Right lung (tissue), 10 donors: ENCODE measurements around the gene DTNA. TPM values are rescaled to one million over a fixed set of nuclear protein-coding genes. Genes with fewer than 3 reads are reported as not detected.
"Not testable (repeated sequence)": the region's sequence is repeated elsewhere in the genome, so short reads cannot be mapped to it uniquely, and the experiment has no call there.

Experiments
- DNase-seq, 2 donors: peaks; one replicate each; pipeline ENCODE4 v3.0.0-alpha.2; 2013
- long read RNA-seq, 8 donors: transcript quantifications; one replicate each; lab custom pipeline, GENCODE V29; 2026
- polyA plus RNA-seq, 5 donors: library from polyadenylated mRNA; unstranded; fragments of 120-200 nt; gene quantifications; one replicate each; pipeline versions ENCODE4 v1.2.1 to v1.2.3, GENCODE V29; 2013; ENCODE audit warnings: inconsistent platforms in 1 of 5, low replicate concordance in 1 of 5; ENCODE audit not compliant: insufficient read length in 5 of 5, insufficient read depth in 1 of 5

The DTNA gene
- polyA plus RNA-seq: 10 to 100 TPM in 2 of 5 donors, 1 to 10 TPM in 3; 6.6 to 12.4 (median 9.2) TPM
- long read RNA-seq, donor 1: 0 reads
- long read RNA-seq, donor 2: 0 reads
- long read RNA-seq, donor 3: 0 reads
- long read RNA-seq, donor 4: 0 reads
- long read RNA-seq, donor 5: 0 reads
- long read RNA-seq, donor 6: 0 reads
- long read RNA-seq, donor 7: 0 reads
- long read RNA-seq, donor 8: 0 reads

- DNase-seq: peak; percentile 85 to 92
Measured at GRCh38 chr18:34709750-34710441, at the start of gene DTNA. Gene DTNA, plus strand, starts transcription at chr18:34710298. Its CDS starts 45,679 bp downstream, at chr18:34755977.

- DNase-seq: no peak
Measured at GRCh38 chr18:34660572-34660971, 49.5 kb upstream of the DTNA start.

GRCh38 chr18:34661464-34662087 is 48.5 kb upstream of the DTNA start:
- no peak for DNase-seq

GRCh38 chr18:34676816-34677574 is 33.1 kb upstream of the DTNA start:
- DNase-seq: no peak

- DNase-seq: not testable (repeated sequence)
Measured at GRCh38 chr18:34689750-34690149, 20.3 kb upstream of the DTNA start.

GRCh38 chr18:34691614-34692013 is 18.5 kb upstream of the DTNA start:
- no peak for DNase-seq

GRCh38 chr18:34694591-34695165 is 15.4 kb upstream of the DTNA start:
- DNase-seq: peak in 1 of 2 donors; percentile 9

GRCh38 chr18:34695310-34695709 is 14.8 kb upstream of the DTNA start:
- no peak for DNase-seq

GRCh38 chr18:34696671-34697070 is 13.4 kb upstream of the DTNA start:
- DNase-seq: no peak

- DNase-seq: no peak
Measured at GRCh38 chr18:34697233-34697632, 12.9 kb upstream of the DTNA start.

GRCh38 chr18:34697891-34698290 is 12.2 kb upstream of the DTNA start:
- DNase-seq: no peak

GRCh38 chr18:34701911-34702310 is 8.2 kb upstream of the DTNA start:
- no peak for DNase-seq

- DNase-seq: no peak
Measured at GRCh38 chr18:34702814-34703213, 7.3 kb upstream of the DTNA start.

- no peak for DNase-seq
Measured at GRCh38 chr18:34704074-34704473, 6.0 kb upstream of the DTNA start.

GRCh38 chr18:34704823-34705222 is 5.3 kb upstream of the DTNA start:
- DNase-seq: no peak

GRCh38 chr18:34707670-34708069 is 2.4 kb upstream of the DTNA start:
- peak; percentile 78 to 83 for DNase-seq

GRCh38 chr18:34709104-34709503 is 994 bp upstream of the DTNA start:
- peak; percentile 74 to 82 for DNase-seq

- peak; percentile 55 to 77 for DNase-seq
Measured at GRCh38 chr18:34710458-34710914, 388 bp downstream of the DTNA start.

GRCh38 chr18:34710934-34711333 is 836 bp downstream of the DTNA start:
- peak in 1 of 2 donors; percentile 73 for DNase-seq

- not testable (repeated sequence) for DNase-seq
Measured at GRCh38 chr18:34716111-34716510, 6.0 kb downstream of the DTNA start.

- no peak for DNase-seq
Measured at GRCh38 chr18:34718610-34719009, 8.5 kb downstream of the DTNA start.

GRCh38 chr18:34720220-34720619 is 10.1 kb downstream of the DTNA start:
- no peak for DNase-seq
